ENCODE measurements around the gene DUSP22. TPM values are rescaled to one million over a fixed set of nuclear protein-coding genes. Genes with fewer than 3 reads are reported as not detected.

Gene DUSP22
- total and polyA plus RNA-seq, 2 of the 8 experiments (the other 6 are each of a cell fraction or from before 2014, with no cell fraction given) = 15.5 to 32.4 TPM

DNA sequence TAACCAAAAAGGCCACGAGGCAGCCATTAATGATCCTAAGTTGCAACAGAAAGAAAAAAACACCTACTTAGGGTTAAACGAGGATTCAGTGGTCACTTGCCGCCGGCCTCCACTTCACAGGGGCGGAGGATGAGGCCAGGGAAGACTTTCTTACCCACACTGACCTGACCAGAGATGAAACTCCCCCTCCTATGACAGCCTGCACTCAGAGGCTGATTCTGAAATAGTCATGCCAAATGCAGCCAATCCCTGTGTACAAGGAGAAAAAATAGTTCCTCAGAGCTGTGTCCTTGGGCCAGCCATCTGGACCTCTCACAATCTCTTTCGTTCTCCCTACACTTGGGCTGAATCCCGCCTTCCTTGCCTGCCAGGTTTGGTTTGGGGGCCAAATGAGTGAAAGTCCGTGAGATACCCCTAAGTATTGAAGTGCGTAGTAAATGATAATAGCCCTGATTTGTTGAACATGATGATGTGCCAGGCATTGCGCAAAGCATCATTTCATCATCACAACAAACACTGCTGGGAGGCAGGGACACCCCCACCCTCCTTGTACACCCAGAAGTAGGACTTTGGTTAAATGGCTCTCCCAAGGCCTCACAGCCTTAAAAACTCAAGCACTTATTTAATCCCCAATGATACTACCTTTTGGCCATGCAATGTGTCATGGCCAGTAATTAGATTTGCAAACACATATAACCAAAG lies 96.1 kb downstream of the DUSP22 start:
- Histone ChIP-seq H4K91ac (replicated peaks; ENCODE audit: insufficient read length, low read length) (no peak overlapping the region), H2BK20ac (ENCODE audit: low read length) (no peak overlapping the region), H3K23me2 (ENCODE audit: low read depth, low read length) (peaks cover 17% of the 10 kb centered on the region; the same call in 1 of the 2 replicates), H3K18ac (ENCODE audit: extremely low read depth, low read length) (no peak overlapping the region), H3K23ac (ENCODE audit: insufficient read length) (no peak overlapping the region), H3K79me1 (ENCODE audit: low read depth, low read length) (no peaks in the 10 kb centered on the region), H2BK5ac (ENCODE audit: low read depth, low read length) (no peak overlapping the region), H2BK120ac (replicated peaks; ENCODE audit: low read depth, low read length) (no peak overlapping the region), H4K8ac (ENCODE audit: extremely low read depth, insufficient read depth, low read length) (no peak overlapping the region), H2BK15ac (ENCODE audit: low read length) (no peak overlapping the region), H3K79me2 (ENCODE audit: control insufficient read depth in 1 of 2, insufficient read depth in 2 of 2, low read length in 2 of 2) (no peaks in the 10 kb centered on the region), H3K27me3 (replicated peaks in 1 of 4; ENCODE audit: control insufficient read depth in 3 of 4, extremely low read depth in 1 of 4, insufficient read depth in 3 of 4, low read length in 3 of 4) (peaks cover 12 to 42% (median 39%) of the 10 kb centered on the region in 4 experiments), H3K14ac (ENCODE audit: insufficient read length) (no peak overlapping the region), H3K27ac (ENCODE audit: low read depth, low read length) (no peak overlapping the region), H4K20me1 (replicated peaks in 1 of 2; ENCODE audit: control insufficient read depth in 1 of 2, insufficient read depth in 2 of 2, low read length in 2 of 2) (no peaks in the 10 kb centered on the region), H3K56ac (replicated peaks; ENCODE audit: insufficient read length, low read depth, low read length) (no peak overlapping the region), H2AFZ (ENCODE audit: low read length) (no peak overlapping the region), H3K4ac (replicated peaks; ENCODE audit: insufficient read length, low read depth, low read length) (no peak overlapping the region), H3K9ac (replicated peaks in 1 of 4; ENCODE audit: extremely low read depth in 1 of 4, low read depth in 3 of 4, low read length in 3 of 4) (no peak overlapping the region), H3K4me2 (ENCODE audit: insufficient read depth in 1 of 2, low read depth in 2 of 2, low read length in 2 of 2) (no peak overlapping the region), H3K9me3 (ENCODE audit: insufficient read depth in 2 of 2, low read depth in 1 of 2, low read length in 1 of 2) (no peaks in the 10 kb centered on the region), H4K5ac (ENCODE audit: insufficient read length, low read depth, low read length) (no peak overlapping the region), H2AK5ac (ENCODE audit: low read depth, low read length) (no peak overlapping the region), H3K4me1 (replicated peaks in 1 of 4; ENCODE audit: control insufficient read depth in 3 of 4, insufficient read depth in 4 of 4, low read length in 3 of 4) (peaks cover 0 to 3% (median 2%) of the 10 kb centered on the region in 4 experiments; a peak in 3 of 7 replicates), H3K36me3 (ENCODE audit: control insufficient read depth in 2 of 4, insufficient read depth in 4 of 4, low read length in 3 of 4) (peaks cover 0 to 5% (median 0%) of the 10 kb centered on the region in 4 experiments; a peak in 1 of 8 replicates), H2BK12ac (ENCODE audit: low read depth, low read length) (no peak overlapping the region), H3K4me3 (ENCODE audit: extremely low read depth in 1 of 4, insufficient read depth in 2 of 4, low read depth in 3 of 4, low read length in 4 of 4) (no peak overlapping the region)
- WGBS, 2 experiments (ENCODE audit: extremely low coverage in 1 of 2, insufficient coverage in 1 of 2, insufficient read length in 1 of 2, insufficient replicate concordance in 2 of 2, low coverage in 1 of 2, low lambda C conversion rate in 2 of 2, missing lambda C conversion rate in 1 of 2) = 94% methylated on average over 10 of the region's 10 CpGs; no CpG with 5 or more reads in 1 of the 2 experiments
- DNase-seq (ENCODE audit: low read depth in 1 of 2, low spot score in 2 of 2) = no peak
- CTCF ChIA-PET (ENCODE audit: partially characterized antibody) = interaction anchor here (0.6 to 1.9 kb wide), 4 partner anchors 18 to 199 kb away, joined by 3 to 12 read pairs (median 4); no protein-coding TSS in a partner anchor
- POLR2A ChIA-PET (ENCODE audit: partially characterized antibody) = no interaction called here
- no peak for FAIRE-seq
- no peak for TF ChIP-seq HDAC2 (IDR thresholded peaks at IDR 0.05; ENCODE audit: borderline replicate concordance in 1 of 2, low read depth in 2 of 2, low read length in 2 of 2)
- no peak for TF ChIP-seq RXRA (IDR thresholded peaks at IDR 0.05; ENCODE audit: insufficient read depth, low read depth, low read length)
- TF ChIP-seq SRF (IDR thresholded peaks at IDR 0.05; ENCODE audit: low read depth, low read length) = no peak
- no peak for TF ChIP-seq SUZ12 (IDR thresholded peaks at IDR 0.05; ENCODE audit: low read length)
- TF ChIP-seq TAF1 (IDR thresholded peaks at IDR 0.05; ENCODE audit: low read depth, low read length) = no peak
- TF ChIP-seq POU5F1 (IDR thresholded peaks at IDR 0.05; ENCODE audit: low read depth, low read length) = no peak
- TF ChIP-seq RNF2 (IDR thresholded peaks at IDR 0.05; ENCODE audit: borderline replicate concordance, low read depth, low read length, missing control alignments, poor library complexity, severe bottlenecking) = no peak
- no peak for TF ChIP-seq TAF7 (optimal IDR thresholded peaks at IDR 0.05; ENCODE audit: borderline replicate concordance, low read depth, low read length)
- no peak for TF ChIP-seq TBP (IDR thresholded peaks at IDR 0.05; ENCODE audit: low read depth, low read length)
- TF ChIP-seq EZH2 (IDR thresholded peaks at IDR 0.05; ENCODE audit: low read depth, low read length, severe bottlenecking) = no peak
- no peak for TF ChIP-seq CEBPB (IDR thresholded peaks at IDR 0.05; ENCODE audit: low read depth, low read length)
- no peak for TF ChIP-seq FOSL1 (IDR thresholded peaks at IDR 0.05; ENCODE audit: insufficient read depth, low read depth, low read length)
